Stimulated activated naive CD8-positive, alpha-beta T cell treated with anti-CD3 and anti-CD28 coated beads, Interleukin-15, Interleukin-2, amounts not matched to agents 100 ng/mL and 50 ng/mL, for 24 hours (primary cell): ENCODE results near the gene LAMA5.

Source experiments
- H3K27ac Mint-ChIP-seq: one replicate; pipeline ENCODE4 v1.8.0; 2021; ENCODE audit warnings: mild to moderate bottlenecking, mixed read lengths
- H3K27me3 Mint-ChIP-seq: one replicate; pipeline ENCODE4 v1.8.0; 2021; ENCODE audit warnings: mixed read lengths
- H3K36me3 Mint-ChIP-seq: one replicate; pipeline ENCODE4 v1.8.0; 2021; ENCODE audit warnings: low read depth, mixed read lengths
- H3K4me1 Mint-ChIP-seq: one replicate; pipeline ENCODE4 v1.8.0; 2021; ENCODE audit warnings: low read depth, mixed read lengths
- H3K4me3 Mint-ChIP-seq: one replicate; pipeline ENCODE4 v1.8.0; 2021; ENCODE audit warnings: mild to moderate bottlenecking, mixed read lengths
- H3K9me3 Mint-ChIP-seq: one replicate; pipeline ENCODE4 v1.8.0; 2021; ENCODE audit warnings: mixed read lengths

The LAMA5 gene

DNA sequence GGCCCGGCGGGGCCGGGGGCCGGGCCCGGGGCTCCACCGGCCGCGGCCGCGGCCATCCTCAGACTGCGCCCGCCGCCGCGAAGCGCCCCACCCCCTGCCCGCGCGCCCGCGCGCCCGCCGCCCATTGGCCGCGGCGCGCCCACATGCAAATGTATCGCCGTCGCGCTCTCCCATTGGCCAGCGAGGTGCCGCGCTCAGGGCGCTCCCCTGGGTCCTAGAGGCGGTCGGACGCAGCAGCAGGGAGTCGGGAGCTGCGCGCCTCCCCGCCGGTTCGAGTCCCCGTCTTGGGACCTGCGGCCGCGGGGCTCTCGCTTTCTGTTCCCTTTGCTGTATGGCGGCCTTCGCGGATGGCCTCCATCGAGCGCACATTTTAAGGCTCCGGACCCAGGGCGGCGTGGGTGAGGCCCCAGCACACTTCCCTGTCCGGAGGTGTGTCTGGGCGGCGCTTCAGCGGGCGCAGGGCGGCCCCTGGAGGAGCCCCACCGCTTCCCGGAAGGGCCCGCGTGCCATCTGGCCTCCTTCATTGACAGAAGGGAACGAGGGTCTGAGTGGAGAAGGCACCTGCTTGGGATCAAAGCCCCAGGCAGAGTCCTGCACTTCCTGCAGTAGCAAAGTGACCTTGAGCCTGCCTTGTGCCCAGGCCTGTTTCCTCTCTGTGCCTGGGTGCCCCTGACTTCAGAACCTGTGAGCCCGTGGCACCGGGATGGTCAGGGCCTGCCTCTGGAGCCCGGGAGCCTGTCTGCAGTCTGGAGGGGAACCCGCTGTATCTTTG, 40.3 kb upstream of the LAMA5 start, which contains the start of gene CABLES2:
CABLES2 (minus strand) TSS at position 65 of the 772 bp plus-strand sequence; CDS start at position 56, 9 bp downstream.
- H3K4me3 Mint-ChIP-seq = peak within 1 kb of the TSS; percentile 75

DNA sequence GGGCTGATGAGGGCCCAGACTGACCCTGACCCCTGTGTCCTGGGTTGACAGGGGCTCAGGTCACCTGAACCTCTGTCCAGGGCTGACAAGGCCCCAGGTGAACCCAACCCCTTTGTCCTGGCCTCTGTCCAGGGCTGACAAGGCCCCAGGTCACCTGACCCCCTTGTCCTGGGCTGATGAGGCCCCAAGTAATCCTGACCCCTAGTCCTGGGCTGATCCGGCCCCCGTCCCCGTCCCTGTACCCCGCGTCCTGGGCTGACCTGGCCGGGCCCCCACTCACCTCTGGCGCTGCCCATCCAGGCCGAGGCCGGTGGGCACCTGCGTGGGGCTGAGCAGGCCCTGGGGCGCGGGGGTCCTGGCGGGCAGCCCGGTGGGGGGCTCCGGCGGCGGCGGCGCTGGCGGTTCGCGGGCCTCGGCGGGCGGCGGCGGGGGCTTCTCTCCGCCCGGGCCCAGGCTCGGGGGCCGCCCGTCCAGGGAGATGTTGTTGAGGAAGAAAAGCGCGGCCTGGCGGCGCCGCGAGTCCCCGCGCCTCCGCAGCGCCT, 39.6 kb upstream of the LAMA5 start:
- H3K27me3 Mint-ChIP-seq = peaks cover 4% of the 10 kb centered on the region
- H3K4me3 Mint-ChIP-seq = peak overlapping the region; percentile 75
- no peaks in the 10 kb centered on the region for H3K9me3 Mint-ChIP-seq
- no peaks in the 10 kb centered on the region for H3K36me3 Mint-ChIP-seq
- no peak overlapping the region for H3K27ac Mint-ChIP-seq
- peaks cover 22% of the 10 kb centered on the region for H3K4me1 Mint-ChIP-seq

More for the DNA sequence above, 40.3 kb upstream of the LAMA5 start, which contains the start of gene CABLES2:
- Mint-ChIP-seq H3K27me3 (peaks cover 4% of the 10 kb centered on the region), H3K36me3 (no peaks in the 10 kb centered on the region), H3K9me3 (no peaks in the 10 kb centered on the region), H3K4me1 (peaks cover 22% of the 10 kb centered on the region), H3K27ac (peak within 1 kb of the TSS; percentile 82)

DNA sequence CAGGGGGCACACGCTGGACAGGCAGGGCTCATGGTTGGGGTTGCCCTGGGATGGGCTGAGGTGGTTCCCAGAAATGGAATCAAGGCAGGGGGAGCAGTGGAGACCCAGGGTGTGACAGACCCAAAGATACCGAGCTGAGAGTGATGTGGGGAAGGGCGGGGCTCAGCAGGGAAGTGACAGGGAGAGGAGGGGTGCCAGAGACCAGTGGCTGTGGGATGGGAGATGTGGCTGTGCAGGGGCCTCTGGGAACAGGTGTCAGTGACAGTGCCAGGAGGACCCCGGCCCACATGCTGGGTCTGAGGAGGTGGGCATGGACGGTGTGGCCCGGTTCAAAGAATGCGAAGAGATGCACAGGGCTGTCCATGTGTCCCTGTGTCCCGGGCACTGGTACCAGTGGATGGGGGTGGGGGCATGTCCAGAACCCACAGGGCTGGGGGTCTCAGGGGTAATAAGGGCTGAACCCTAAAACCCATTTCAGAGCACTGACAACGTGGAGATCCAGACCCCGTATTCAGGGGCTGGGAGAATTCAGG, 38.9 kb upstream of the LAMA5 start:
- Mint-ChIP-seq H3K27ac (no peak overlapping the region), H3K4me1 (peaks cover 22% of the 10 kb centered on the region), H3K4me3 (peak overlapping the region; percentile 75), H3K27me3 (peaks cover 4% of the 10 kb centered on the region), H3K36me3 (no peaks in the 10 kb centered on the region), H3K9me3 (no peaks in the 10 kb centered on the region)

DNA sequence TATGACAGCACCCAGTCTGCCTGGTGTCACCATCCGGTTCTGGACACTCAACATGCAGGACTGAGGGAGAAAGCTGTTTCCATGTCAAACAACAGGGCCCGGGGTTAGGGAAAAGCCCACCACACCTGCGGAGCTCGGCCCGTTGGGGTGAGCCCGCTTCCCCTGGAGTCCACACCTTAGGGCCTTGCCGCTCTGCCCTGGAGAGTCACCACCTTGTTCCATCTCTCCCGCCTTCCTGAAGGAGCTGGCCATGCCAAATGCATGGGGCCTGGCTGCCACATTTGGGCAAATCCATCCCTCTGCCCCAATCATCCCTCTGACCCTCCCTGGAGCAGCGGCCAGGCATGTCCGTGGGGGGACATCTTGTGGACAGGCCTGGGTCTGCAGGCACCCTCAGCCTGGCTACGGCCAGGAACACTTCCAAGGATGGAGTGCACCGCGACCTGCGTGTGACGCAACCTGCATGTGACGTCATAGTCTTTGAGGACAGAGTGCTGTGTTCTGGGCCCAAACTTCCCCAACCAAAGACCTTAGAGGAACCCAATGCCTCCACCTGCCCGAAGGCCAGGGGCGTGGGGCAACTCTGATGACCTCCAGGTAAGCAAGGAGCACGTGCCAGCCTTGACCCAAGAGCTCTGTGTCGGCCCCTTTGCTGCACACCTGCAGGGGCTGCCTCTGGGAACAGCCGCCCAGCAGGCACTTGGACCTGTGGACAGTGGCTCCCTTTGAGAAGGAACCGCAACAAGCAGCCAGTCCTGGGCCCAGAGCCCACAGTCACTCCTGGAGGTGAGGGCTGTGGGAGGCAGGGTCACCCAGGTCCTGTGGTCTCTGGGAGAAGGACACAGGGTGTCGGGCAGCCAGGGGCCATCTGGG, 38.2 kb upstream of the LAMA5 start:
- H3K4me3 Mint-ChIP-seq = peak overlapping the region; percentile 75
- peaks cover 4% of the 10 kb centered on the region for H3K27me3 Mint-ChIP-seq
- peaks cover 22% of the 10 kb centered on the region for H3K4me1 Mint-ChIP-seq
- no peak overlapping the region for H3K27ac Mint-ChIP-seq
- H3K36me3 Mint-ChIP-seq = no peaks in the 10 kb centered on the region
- H3K9me3 Mint-ChIP-seq = no peaks in the 10 kb centered on the region

DNA sequence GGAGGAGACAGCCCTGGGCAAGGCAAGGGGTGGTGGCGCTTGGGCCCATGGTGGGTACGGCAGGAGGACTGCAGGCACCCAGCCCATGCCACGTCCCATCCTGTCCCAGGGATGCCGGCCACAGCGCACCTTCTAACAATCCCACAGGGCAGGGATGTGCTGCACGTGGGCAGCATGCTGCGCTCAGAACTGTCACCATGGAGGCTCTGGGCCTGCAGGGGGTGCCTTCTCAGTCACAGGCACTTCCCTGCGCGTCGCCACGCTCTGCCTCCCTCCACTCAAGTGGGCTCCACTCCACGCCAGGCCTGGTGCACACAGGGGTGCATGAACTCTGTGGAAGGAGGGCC, 37.6 kb upstream of the LAMA5 start:
- Mint-ChIP-seq H3K27ac (no peak overlapping the region), H3K36me3 (no peaks in the 10 kb centered on the region), H3K4me1 (peaks cover 18% of the 10 kb centered on the region), H3K27me3 (peaks cover 4% of the 10 kb centered on the region), H3K4me3 (no peak overlapping the region), H3K9me3 (no peaks in the 10 kb centered on the region)

DNA sequence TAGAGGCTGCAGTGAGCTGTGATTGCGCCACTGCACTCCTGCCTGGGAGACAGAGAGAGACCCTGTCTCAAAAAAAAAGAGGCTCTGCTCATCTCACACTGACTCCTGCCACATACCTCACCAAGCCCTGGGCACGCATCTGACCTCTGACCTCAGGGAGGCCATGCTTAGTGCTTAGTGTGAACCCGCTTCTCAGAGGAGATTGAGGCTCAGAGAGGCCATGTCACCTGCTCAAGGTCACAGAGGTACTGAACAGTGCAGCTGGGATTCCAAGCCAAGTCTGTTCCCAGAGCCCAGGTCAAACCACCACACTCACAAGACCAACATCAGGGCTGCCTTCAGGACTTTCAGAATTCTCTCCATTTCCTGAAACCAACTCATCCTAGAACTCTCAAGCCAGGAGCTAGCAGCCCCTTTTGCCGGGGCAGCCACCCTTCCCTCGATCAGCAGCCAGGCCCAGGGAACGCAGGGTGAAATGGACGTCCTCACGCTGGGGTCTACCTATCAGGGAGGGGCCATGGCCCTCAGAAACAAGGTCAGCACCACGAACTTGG, 37.1 kb upstream of the LAMA5 start:
- Mint-ChIP-seq H3K27me3 (peaks cover under 1% of the 10 kb centered on the region), H3K4me1 (peaks cover 18% of the 10 kb centered on the region), H3K36me3 (no peaks in the 10 kb centered on the region), H3K27ac (no peak overlapping the region), H3K4me3 (no peak overlapping the region), H3K9me3 (no peaks in the 10 kb centered on the region)

DNA sequence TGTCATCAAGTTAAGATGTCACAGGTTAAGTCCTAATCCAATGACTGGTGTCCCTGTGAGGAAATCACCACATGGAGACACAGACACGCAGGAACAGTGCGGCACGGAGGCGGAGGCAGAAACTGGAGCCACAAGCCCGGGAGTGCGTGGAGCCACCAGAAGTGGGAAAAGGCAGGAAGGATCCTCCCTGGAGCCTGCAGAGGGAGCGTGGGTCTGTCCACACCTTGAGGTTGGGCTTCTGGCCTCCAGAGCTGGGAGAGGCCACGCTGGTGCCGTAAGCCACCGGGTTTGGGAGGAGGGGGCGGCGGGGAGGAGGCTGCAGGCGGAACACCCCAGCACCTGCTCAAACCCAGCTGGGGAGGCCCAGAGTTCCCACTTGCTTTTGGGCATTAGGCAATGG, 36.2 kb upstream of the LAMA5 start:
- peaks cover 18% of the 10 kb centered on the region for H3K4me1 Mint-ChIP-seq
- H3K27ac Mint-ChIP-seq = no peak overlapping the region
- H3K9me3 Mint-ChIP-seq = no peaks in the 10 kb centered on the region
- H3K36me3 Mint-ChIP-seq = no peaks in the 10 kb centered on the region
- H3K4me3 Mint-ChIP-seq = no peak overlapping the region
- no peaks in the 10 kb centered on the region for H3K27me3 Mint-ChIP-seq

DNA sequence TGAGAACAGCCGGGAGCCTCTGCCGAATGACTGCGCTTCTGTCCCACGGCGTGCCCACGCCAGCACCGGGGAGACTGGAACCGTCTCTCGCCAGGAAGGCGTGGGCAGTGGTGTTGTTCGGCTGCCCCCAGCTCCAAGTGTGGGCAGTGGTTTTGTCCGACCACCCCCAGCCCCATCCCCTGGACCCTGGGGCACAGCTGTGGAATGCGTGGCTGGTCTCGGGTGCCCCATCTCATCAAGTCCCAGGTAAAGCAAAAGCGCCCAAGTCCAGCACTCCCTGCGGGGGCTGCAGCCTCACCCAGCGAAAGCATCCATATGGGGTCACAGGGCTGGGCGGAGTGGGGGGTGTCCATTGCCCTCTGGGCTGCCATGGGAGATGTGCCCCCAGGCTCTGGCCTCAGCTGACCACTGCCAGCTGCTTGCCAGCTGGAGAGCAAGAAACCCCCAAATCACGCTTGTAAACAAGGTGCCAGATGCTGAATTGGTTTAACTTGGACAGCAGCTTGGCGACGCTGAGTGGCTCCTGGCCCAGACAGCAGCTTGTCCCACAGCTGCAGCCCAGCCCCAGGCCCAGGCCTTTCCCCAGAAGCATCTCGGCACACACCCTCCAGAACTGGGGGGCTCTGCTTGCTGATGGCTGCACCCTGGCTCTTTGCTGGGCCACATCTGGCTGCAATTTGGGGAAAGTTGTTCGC, 35.5 kb upstream of the LAMA5 start:
- Mint-ChIP-seq H3K27ac (no peak overlapping the region), H3K27me3 (no peaks in the 10 kb centered on the region), H3K4me1 (peaks cover 14% of the 10 kb centered on the region), H3K9me3 (no peaks in the 10 kb centered on the region), H3K4me3 (no peak overlapping the region), H3K36me3 (peaks cover 3% of the 10 kb centered on the region)

DNA sequence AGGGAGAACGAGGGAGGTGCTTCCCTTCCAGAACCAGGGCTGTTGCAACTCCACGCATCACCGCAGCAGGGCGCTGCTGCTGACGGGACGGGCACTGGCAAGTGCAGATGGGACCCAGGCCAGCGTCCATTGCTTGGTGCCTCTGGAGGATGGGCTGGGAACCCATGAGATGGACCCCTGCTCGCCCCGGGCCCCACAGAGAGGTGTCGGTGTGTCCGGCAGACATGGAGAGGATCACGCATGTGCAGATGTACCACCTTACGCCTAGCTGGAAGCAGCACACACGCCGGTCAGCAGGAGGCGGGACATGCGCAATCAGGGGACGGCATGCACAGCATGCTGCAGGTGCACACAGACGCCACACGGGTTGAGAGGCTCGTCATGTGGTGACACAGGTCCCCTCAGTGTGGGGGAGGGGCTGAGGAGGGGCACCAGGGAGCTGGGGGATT, 34.2 kb upstream of the LAMA5 start:
- H3K27me3 Mint-ChIP-seq = no peaks in the 10 kb centered on the region
- H3K4me3 Mint-ChIP-seq = no peak overlapping the region
- H3K4me1 Mint-ChIP-seq = peaks cover 13% of the 10 kb centered on the region
- no peaks in the 10 kb centered on the region for H3K9me3 Mint-ChIP-seq
- H3K27ac Mint-ChIP-seq = no peak overlapping the region
- peaks cover 5% of the 10 kb centered on the region for H3K36me3 Mint-ChIP-seq

DNA sequence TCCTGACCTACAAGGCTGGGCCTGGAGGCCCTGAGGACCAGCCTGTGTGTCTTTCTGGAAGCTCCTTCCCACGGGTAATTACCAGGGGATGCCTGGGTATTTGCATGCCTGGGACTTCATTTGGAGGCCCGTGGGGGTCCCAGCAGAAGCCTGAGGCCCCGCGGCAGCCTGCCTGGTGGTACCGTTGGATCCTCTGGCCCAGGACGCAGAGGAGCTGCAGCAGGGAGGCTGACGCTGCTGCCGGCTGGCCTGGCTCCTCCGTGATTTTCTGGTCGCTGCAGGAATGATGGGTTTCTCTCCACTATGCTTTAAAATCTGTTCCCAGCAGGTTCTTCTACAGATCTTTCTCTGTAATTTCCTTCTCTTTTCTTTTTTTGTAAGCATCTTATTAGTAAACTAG, 33.4 kb upstream of the LAMA5 start:
- no peak overlapping the region for H3K27ac Mint-ChIP-seq
- H3K4me3 Mint-ChIP-seq = no peak overlapping the region
- H3K4me1 Mint-ChIP-seq = peaks cover 7% of the 10 kb centered on the region
- H3K36me3 Mint-ChIP-seq = peaks cover 5% of the 10 kb centered on the region
- no peaks in the 10 kb centered on the region for H3K9me3 Mint-ChIP-seq
- no peaks in the 10 kb centered on the region for H3K27me3 Mint-ChIP-seq

DNA sequence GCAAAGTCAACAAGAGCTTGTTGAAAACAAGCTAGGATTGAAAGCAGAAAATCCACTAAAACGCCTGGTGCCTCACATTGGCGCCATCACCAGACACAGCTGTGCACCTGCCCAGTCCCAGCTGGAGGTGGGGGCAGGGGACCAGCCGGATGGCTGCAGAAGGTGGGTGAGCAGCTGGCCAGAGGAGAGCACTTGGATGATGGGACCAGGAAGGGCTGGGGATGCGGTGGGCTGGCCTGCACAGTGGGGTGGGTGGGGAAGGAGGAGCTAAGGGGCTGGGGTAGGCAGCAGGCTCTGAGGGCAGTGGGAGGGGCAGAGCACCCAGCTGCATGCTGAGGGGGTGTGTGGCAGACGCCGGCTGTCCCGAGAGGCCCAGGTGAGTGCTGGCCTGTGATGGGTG, 32.9 kb upstream of the LAMA5 start:
- H3K4me1 Mint-ChIP-seq = peaks cover 1% of the 10 kb centered on the region
- no peak overlapping the region for H3K4me3 Mint-ChIP-seq
- no peak overlapping the region for H3K27ac Mint-ChIP-seq
- H3K9me3 Mint-ChIP-seq = no peaks in the 10 kb centered on the region
- H3K36me3 Mint-ChIP-seq = peaks cover 5% of the 10 kb centered on the region
- H3K27me3 Mint-ChIP-seq = no peaks in the 10 kb centered on the region

DNA sequence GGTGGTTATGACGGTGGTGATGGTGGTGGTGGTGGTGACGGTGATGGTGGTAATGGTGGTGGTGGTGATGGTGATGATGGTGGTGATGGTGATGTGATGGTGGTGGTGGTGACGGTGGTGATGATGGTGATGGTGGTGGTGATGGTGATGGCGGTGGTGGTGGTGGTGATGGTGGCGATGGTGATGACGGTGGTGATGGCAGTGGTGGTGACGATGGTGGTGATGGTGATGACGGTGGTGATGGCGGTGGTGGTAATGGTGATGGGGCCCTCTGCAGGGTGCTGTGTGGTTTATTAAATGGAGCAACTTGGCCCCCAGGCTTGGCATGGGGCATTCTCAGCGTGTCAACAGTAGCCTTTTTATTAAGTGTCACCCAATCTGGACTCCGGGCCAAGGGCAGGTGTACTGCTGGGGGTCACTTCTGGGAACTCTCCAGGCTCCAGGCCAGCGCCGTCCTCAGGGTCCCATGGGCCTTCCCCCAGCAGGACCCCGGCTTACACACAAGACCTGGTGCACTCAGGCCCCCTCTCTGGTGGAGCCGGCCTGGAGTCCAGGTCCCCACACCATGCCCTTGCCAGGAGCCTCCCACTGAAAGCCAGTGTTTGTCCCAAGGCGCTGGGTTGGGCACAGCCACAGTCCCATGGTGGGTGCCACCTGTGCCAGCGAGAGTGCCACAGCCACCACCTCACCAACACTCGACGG, 31.2 kb upstream of the LAMA5 start:
- Mint-ChIP-seq H3K4me3 (no peak overlapping the region), H3K4me1 (no peaks in the 10 kb centered on the region), H3K36me3 (peaks cover 5% of the 10 kb centered on the region), H3K27ac (no peak overlapping the region), H3K9me3 (no peaks in the 10 kb centered on the region), H3K27me3 (no peaks in the 10 kb centered on the region)

DNA sequence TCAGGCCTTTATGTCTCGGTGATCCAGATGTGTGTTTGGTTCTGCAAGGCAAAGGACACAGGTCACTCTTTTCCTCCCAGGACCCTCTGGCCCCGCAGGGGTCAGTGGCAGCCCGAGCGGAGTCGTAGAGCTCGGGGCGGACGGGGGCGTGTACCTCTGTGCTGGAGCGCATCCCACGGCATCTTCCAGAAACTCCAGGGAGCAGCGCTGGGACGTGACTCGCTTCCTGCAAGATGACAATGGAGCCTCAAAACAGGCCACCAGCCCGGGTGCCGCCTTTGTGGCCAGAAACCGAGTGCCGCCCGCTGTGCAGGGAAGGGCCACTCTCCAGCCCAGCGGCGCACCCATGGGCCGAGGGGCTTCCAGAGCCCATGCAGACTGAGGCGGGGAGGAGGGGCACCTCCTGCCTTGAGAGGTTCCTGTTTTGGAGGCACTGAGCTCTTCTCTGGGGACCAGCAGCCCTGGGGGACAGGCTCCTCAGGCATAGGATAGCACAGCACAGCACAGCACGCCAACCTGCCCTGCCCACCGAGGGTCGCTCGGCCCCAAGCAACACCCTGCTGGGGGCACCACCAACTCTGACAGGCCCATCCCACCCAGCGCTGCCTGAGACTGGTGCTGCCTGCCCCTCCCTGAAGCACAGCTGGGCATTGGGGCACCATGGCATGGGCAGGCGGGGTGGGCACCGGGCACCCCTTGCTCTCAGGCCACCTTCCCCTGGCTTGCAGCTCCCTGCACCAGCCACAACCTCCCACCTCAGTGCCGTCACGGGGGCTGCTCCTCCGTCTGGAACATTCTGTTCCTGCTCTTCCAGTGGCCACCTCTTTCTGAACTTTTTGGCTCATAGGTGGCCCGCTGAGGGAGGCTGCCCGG, 29.5 kb upstream of the LAMA5 start:
- H3K27me3 Mint-ChIP-seq = no peaks in the 10 kb centered on the region
- no peak overlapping the region for H3K4me3 Mint-ChIP-seq
- peaks cover 5% of the 10 kb centered on the region for H3K36me3 Mint-ChIP-seq
- no peak overlapping the region for H3K27ac Mint-ChIP-seq
- no peaks in the 10 kb centered on the region for H3K4me1 Mint-ChIP-seq
- no peaks in the 10 kb centered on the region for H3K9me3 Mint-ChIP-seq
